Measurements from ENCODE around the gene TUT1.
A peak's percentile ranks its signal among the peaks of the same experiment; 100 is the strongest.
"Not testable (repeated sequence)": the region's sequence is repeated elsewhere in the genome, so short reads cannot be mapped to it uniquely, and the experiment has no call there.

The TUT1 gene

DNA sequence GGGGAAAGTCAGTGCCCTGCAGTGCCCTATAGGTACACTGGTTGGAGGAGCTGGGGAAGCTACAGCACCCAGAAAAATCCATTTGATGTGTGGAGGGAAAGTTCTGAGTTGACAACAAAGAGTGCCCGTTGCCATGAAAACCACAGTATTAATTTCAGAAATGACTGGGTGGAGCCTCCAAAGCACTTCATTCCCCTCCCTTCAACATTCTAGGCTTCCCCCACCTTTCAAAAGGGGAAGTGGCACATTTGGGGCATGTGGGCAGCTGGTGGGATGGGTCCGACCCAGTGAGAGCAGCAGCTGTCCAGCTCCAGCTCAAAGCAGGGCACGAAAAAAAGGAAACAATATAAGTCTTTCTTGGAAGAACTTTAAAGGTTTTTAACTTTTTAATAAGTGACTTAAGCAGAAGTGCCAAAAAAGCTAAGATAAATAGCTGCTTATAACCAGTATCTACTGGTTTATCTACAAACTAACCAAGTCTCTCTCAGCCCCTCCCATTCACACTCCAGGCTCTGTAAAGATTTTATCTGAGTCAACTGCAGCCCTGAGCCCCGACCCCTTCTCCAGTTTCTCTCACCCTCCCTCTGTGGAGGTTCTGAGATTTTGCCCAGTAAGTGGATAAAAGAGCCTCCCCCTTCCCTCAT is 35.7 kb downstream of the TUT1 start:
- FAIRE-seq: no peak

DNA sequence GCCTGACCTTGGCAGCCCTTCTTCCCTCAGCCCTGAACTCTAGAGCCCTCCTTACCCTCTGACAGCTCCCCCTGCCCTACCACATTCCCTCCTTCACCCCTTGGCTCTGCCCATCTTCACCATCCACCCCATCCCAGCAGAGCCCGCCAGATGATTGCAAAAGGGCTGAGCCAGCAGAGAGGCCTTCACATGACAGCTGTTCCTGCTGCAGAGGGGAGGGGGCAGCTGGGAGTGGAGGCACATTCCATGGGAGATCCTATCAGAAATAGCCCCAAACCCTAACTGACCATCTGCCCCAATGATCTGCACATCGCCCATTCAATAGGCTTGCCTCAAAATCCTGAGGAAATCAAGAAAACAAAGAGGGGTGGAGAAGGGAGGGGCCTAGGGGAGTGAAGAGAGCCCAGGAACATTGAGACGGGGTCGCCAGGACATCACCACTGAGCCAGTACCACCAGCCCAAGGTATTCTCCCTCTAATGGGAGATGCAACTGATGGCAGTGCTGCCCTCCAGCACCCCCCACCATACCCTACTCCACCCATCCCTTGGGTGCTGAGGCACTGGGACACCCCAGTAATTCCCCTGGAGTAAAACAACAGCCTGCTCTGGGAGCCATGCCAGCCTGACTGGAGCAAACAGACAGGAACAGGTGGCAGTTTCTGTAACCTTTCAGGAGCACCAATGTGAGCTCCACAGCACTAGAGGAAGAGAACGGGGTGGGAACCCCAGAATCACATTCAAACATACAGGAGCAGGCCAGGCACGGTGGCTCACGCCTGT is 36.7 kb downstream of the TUT1 start:
- FAIRE-seq: no peak

DNA sequence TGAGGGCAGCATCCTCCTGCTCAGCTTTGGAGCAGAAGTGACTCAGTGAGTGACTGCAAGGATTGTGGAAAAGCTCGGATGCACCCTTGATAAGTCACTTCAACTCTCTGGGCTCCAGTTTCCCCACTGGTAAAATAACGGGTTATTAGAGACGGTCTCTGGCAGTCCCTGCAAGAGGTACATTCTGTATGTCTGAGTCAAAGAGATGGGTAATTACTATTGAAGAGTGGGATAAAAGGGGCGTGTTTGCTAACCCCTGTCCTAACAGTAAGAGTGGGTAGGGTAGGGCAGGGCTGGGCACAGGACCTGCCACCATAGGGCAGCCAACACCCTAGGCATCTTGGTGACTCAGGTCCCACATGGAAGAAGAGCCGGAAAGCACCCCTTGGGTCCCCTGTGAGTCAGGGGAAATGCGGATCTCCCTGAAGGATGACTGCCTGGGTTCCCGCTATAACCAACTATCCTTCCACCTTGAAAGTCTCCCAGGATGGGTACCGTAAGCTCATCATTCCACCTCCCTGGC is 37.4 kb downstream of the TUT1 start:
- FAIRE-seq: no peak

DNA sequence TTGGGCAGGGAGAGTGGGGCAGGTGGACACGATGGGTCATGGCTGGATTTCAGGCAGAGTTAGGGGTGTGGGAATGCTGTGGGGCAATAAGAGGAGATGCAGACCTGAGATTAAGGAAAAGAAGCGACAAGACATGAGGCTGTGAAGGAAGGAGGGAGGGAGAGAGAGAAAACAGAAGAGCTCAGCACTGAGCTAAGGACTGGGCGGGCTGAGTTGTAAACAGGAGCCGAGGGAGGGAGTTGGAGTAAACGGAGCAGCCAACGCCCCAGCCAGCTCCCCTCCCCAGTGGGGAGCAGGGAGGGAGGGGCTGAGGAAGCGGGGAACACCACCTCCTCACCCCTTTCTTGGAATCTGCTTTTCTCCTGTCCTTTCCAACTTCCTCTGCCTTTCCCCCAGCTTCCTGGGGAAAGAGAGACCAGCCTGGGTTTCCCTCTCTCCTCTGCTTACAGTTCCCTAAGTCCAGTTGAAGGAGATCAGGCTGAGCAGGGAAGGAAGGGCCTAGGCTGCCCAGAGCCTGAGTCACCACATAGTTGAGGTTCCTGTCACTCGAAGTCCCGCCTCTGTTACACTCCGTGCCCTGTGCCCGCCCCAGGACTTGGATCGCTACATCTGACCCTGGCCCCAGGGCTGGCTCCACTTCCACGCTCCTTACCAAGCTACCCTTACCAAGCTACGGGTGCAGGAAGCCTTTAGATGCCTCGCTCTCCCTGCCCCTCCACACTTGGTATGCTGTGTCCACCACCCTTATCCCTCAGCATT is 38.1 kb downstream of the TUT1 start:
- no peak for FAIRE-seq

DNA sequence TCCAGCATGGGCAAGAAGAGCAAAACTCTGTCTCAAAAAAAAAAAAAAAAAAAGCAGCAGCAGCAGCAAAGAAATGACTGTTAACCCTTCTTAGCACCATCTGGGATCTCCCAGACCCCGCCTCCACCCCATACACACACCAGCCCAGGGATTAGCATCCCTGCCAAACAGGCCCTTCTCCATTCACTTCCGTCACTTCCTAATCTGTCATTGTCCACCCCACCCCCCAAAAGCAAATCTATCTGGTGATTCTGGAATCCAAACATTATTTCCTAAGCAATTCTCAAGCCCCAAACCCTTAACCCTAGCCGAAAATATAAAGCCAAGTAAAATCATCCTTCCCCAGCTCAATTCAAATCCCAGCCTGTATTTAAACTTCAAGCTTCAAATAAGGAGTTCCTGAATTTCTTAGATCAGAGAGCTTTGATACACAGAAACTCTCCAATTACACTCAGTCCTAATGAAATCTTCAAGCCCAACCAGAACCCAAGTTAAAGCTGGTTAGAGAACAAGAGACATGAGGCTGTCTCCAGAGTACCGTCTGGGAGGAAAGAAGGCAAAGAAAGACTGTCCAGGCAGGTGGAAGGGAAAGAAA is 38.7 kb downstream of the TUT1 start:
- no peak for FAIRE-seq

DNA sequence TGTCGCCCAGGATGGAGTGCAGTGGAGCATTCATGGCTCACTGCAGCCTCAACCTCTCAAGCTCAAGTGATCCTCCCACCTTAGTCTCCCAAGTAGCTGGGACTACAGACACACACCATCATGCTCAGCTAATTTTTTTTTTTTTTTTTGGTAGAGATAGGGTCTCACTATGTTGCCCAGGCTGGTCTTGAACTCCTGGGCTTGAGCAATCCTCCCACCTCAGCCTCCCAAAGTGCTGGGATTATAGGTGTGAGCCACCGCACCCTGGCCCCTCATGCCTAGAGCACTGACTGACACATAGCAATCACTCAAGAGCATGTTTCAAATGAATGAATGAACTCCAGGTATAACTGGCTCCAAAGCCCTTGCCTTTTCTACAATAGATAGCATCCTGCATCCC is 40.8 kb downstream of the TUT1 start:
- not testable (repeated sequence) for FAIRE-seq

DNA sequence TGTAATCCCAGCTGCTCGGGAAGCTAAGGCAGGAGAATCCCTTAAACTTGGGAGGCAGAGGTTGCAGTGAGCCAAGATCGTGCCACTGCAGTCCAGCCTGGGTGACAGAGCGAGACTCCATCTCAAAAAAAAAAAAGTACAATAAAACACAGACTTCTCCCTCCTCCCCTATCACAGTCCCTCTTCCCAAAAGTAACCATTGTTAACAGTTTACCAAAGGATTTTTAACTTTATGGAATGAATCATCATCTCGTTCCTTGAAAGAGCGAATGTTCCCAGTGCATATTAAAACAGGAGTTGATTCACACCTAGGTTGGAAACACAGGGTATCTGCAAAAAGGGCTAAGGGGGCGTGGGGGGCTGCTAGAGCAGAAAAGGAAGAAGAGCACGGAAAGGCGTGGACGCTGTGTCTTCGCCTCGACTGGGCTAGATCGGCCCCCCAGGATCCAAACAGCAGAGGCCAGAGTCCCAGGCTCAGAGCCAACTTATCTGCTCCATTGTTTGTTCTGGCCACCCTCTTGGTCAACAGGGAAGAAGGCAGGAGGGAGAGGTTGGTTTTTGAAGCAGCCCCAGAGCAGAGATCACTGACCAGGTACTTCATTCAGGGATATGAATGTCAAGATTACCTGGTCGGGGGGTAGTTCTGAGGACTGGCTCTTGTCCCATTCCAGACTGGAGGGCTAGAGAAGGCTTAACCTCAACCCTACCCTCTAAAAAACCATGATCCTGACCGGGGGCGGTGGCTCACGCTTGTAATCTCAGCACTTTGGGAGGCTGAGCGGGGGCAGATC is 42.6 kb downstream of the TUT1 start:
- no peak for FAIRE-seq

DNA sequence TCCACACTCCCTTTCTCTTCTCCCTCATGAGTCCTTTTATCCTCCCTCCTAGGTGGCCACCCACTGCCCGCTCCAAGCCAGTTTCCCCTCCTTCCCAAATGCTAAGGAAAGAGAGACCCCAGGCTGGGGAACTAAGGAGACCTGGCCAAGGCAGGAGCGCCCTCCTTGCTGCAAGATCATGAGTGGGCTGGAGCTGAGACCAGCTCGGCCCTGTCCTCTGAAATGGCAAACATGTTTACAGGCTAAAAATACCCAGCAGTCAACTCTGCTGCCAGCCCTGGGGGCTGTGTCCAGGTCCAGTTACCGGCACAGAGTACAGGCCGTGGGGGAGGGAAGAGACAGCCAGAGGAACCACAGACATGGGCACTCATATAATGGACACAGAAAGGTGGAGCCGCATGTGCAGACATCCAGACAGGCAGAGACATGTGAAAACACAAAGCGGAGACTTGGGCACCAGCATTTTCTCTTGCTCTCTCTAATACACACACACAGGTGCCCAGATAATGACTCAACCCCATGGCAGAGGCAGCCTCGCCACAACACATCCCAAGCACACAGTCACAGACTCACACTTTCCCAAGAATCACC is 43.5 kb downstream of the TUT1 start:
- no peak for FAIRE-seq

DNA sequence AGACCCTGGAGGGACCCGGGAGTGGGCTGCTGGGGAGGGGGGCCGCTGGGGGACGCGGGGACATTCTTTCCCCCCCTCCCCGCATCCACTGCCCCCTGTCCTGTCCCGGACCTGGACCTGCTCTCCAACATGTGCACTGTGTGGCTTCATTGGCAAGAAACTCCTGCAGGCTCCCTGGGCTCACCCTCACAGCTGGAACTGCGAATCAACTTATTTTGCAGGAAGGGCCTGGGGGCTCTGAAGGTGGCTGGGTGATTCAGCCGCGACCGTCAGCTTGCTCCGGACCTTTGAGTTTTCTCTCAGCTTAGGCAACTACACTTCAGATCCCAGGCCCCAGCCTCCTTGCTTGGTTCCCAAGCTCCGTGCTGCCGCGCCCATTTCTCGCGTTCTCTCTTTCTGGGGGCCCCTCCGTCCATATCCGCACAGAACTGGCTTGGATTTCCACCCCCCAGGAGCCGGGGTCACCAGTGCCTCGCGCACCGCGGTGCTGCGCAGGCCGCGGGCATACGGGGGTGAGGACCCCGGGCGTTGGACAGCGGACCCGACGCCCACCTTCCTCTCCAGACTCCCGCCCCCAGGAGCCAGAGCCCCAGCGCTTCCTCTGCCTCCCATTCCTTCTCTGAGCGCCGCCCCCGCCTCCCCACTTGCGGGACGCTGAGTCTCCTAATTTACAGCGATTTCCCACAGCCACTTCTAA is 44.2 kb downstream of the TUT1 start:
- FAIRE-seq: no peak

DNA sequence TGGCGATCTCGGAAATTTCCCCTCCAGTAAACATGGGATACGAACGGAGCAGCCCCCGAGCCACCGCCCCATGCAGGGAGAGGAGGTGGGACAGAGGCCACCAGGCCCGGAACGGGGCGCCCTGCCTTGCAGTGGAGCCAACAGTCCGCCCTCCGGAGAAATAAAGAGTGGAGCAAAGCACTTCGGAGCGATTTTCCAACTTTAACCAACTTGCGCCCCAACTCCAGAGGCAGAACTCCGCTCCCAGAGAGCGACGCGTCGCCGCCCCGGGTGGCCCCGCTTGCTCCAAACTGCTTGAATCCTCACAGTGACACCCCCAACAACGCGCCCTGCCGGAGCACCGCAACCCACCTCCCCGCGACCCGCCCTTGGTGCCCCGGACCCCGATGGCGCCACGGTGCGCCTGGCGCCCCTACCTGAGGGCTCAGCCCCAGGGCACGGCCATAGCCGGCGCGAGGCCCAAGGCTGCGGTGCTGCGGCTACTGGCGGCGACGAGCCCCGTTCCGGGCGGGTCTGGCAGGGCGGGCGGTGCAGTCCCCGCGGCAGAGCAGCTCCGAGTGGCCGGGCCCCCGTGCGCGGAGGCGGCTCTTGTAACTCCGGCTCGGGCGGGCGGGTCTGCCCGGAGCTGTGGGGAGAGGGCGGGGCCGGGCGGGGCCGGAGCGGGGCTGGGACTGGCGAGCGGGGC is 44.9 kb downstream of the TUT1 start, which contains the start of gene AHNAK:
AHNAK (minus strand) TSS at position 563 of the 685 bp plus-strand sequence. CDS start 10,708 bp downstream, outside the sequence.
- FAIRE-seq: no peak

DNA sequence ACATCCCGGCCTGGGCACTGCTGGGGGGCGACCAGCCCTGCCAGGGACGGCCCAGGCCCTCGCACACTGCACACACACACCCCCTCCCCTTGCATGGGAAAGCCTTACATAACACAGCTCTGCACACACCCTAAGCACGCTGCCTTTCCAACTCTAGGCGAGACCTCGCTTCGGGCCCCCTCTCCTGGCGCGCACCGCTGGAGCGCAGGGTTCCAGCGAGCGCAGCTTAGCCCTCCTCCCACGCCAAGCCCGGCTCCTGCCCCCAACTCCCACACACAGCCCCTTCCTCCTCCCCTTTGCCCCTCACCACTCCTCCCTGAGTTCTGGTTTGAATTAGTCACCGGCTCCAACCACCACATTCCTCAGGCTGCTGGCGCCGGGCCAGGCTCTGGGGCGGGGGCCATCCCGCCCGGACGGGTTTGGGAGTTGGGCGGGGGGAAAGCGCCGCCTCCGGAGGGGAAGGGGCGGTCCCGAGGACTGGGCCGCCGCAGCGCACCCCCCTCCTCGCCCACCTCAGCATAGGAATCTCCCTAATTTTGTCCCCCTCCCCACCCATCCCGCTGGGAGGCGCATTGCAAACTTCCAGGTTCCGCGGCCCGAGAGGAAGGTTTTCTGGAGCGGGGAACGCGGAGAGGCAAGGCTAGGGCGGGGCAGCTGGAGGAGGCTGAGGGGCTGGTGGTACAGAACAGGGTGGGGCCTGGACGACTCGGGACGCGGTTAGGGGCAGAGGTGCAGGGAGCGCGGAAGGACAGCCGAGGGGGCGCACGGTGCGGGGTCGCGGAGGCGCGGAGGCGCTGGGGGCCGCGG is 45.7 kb downstream of the TUT1 start:
- FAIRE-seq: peak; percentile 33

DNA sequence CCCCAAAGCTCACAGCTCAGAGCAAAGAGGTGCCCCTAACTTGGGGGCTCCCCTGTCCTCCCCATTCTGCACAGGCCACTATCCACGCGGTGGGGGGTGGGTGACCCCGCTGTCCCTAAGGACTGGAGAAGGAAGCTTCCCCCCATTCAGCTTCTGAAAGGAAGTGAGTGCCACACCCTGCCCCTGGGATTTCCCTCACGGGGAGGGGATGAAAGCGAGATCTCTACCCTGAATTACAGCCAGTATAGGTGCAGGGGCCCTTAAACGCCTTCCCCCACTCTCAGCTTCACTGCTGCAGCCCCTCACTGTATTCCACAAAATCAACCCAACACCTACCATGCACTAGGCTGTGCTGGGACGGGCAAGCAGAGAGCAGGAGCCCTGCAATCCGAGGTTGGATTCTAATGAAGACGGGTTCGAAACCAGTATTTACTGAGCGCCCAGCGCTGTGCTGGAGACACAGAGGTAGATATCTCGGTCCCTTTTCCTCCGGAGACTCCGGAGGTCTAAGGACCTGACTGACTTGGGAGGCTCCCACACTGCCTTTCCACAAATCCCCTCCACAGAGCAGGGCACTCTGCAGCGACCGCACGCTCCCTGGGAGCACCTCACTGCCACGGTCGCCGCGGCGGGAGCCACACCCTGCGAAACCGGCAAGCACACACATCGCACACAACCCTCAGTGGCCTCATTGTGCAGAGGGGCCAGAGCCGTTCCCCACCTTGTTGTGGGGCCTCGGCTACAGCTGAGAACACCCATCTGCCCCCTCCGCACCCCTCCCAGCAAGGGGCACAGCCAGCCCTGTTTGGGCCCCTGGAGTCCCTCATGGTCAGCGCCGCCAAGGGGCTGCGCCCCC is 46.5 kb downstream of the TUT1 start:
- no peak for FAIRE-seq

DNA sequence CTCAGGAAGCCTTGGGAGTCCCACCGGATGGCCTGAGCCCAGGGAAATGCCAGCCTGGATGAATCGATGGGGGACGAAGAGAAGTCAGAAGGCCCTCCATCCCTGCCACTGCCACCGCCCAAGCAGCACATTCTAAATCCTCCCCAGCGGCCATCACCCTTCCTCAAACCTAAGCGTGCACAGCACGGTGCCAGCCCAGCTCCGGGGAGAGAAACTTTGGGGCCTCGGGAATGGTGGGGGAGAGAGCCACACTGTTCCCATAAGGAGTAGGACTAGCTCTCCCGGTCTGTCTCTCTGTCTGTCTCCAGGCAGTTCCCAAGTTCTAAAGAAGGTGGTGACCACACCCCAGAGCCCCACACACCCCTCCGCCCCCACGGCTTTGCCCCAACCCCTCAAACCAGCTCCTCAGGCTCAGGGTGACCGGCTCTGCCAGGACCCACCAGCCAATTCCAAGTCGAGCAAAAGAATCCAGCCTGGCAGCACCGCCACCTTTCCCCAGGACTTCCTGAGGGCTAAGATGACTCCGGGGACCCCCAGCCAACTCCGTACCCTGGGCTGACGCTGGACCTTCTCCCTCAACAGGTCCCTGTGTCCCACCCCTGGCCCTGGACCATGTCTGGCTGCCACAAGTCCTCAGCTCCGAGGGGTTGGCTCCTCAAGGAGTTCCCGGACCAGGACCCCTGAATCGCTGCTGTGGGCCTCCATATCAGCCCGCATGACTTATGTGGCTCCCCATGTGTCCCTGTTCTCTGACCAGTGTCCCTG is 47.5 kb downstream of the TUT1 start:
- FAIRE-seq: no peak

DNA sequence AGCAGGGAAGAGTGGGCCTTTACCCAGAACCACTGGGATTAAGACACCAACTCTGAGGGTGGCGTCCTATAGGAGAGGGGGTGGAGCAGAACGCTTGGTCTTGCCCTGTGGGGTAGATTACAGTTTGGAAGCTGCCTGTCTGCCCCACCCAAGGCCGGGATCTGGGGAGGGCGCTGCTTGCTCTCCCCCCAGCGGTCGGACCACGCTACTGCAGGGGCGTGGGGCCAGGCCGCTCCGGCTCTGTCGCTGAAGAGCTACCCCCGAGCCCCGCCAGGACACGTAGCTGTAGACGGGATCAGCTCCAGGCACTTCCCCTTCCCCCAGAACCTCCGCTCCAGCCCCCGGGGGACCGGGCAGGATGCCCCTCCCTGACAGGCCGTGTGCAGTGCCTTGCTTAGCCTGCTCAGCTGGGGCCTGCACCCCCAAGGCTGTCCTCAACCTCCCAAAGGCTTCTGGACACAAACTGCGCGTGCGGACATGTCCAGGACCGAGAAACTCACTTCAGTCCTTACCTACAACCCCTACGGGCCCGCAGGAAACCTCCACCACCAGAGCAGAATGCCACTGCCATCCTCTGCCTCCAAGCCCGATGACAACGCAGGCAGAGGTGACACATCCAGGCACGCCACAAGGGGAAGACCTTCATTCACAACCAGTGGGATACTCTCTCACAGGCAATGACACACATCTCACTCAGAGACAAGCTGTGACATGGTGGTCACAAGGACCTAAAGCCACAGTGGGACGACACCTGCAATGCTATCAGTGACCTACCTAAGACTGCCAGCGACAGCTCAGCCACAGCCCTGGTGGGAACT is 48.4 kb downstream of the TUT1 start:
- FAIRE-seq: no peak

DNA sequence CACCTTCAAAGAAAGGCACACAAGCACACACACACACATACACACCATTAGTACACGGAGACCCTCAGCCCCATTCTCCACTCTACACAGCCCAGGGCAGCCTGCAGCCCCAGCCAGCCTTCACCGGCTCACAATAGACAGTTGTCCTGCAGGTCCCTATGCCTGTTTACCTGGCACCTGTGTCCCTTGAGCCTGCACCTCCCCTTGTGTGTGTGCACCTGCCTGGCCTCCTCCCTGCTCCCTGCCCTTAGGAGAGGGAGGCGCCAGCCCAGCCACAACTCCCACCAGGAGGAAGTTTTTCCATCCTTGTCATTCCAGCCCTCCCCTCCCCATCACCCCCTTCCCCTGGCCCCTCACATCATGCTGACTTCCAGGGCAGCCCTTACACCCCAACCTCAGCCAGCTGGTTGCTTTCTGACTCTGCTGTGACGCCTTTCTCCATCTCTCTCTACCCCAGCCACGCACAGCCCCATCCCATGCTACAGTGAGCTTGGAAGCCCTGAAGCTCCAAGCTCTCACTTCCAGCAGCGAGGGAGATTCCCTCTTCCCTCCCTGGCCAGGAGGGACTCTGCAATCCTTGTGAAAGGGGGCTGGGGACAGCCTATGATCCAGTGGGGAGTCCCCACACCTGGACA is 49.1 kb downstream of the TUT1 start:
- no peak for FAIRE-seq
